Measurements from ENCODE around the gene CCDC27. TPM values are rescaled to one million over a fixed set of nuclear protein-coding genes. Genes with fewer than 3 reads are reported as not detected.

CCDC27 gene
- total RNA-seq, 4 donors from 2014 or later, result not detected

- no peak for DNase-seq (ENCODE audit: extremely low spot score)
- Histone ChIP-seq H3K4me3 (no peak overlapping the region), H3K27me3 (peaks cover 0 to 75% (median 8%) of the 10 kb centered on the region in 4 donors), H3K4me1 (no peaks in the 10 kb centered on the region), H3K27ac (replicated peaks in 1 of 4) (no peak overlapping the region), H3K36me3 (no peaks in the 10 kb centered on the region), H3K9me3 (no peaks in the 10 kb centered on the region)
- WGBS, result 70% methylated on average over 21 of the region's 21 CpGs
- intact Hi-C loops (cut with DNase I), result no loop called here
- no peak for TF ChIP-seq POLR2A (IDR thresholded peaks at IDR 0.05; ENCODE audit: low read depth)
- no peak for TF ChIP-seq POLR2AphosphoS5 (IDR thresholded peaks at IDR 0.05)
- no peak for TF ChIP-seq CTCF (IDR thresholded peaks at IDR 0.05)
Observed at GRCh38 chr1:3756394-3756793, 4.1 kb downstream of the CCDC27 start.

- H3K4me1 ChIP-seq, result no peaks in the 10 kb centered on the region
- H3K27me3 ChIP-seq, result peaks cover 0 to 80% (median 11%) of the 10 kb centered on the region in 4 donors
- H3K36me3 ChIP-seq, result no peaks in the 10 kb centered on the region
- no peaks in the 10 kb centered on the region for H3K9me3 ChIP-seq
- no peak overlapping the region for H3K27ac ChIP-seq (replicated peaks in 1 of 4)
- TF ChIP-seq EP300 (IDR thresholded peaks at IDR 0.05) (no peak), CTCF (IDR thresholded peaks at IDR 0.05) (no peak), POLR2AphosphoS5 (IDR thresholded peaks at IDR 0.05) (no peak), POLR2A (IDR thresholded peaks at IDR 0.05; ENCODE audit: low read depth) (no peak)
- no peak overlapping the region for H3K4me3 ChIP-seq
- intact Hi-C loops (cut with DNase I), result no loop called here
- DNase-seq (ENCODE audit: extremely low spot score), result no peak
- 79% methylated on average over 6 of the region's 6 CpGs for WGBS
Observed at GRCh38 chr1:3759164-3759563, 6.9 kb downstream of the CCDC27 start.

- H3K27me3 ChIP-seq, result peaks cover 0 to 74% (median 8%) of the 10 kb centered on the region in 4 donors
- WGBS, result 72% methylated on average over 4 of the region's 6 CpGs
- no peaks in the 10 kb centered on the region for H3K36me3 ChIP-seq
- intact Hi-C loops (cut with DNase I), result no loop called here
- H3K4me3 ChIP-seq, result no peak overlapping the region
- DNase-seq (ENCODE audit: extremely low spot score), result no peak
- no peaks in the 10 kb centered on the region for H3K4me1 ChIP-seq
- no peaks in the 10 kb centered on the region for H3K9me3 ChIP-seq
- no peak overlapping the region for H3K27ac ChIP-seq (replicated peaks in 1 of 4)
- no peak for TF ChIP-seq POLR2AphosphoS5 (IDR thresholded peaks at IDR 0.05)
- no peak for TF ChIP-seq POLR2A (IDR thresholded peaks at IDR 0.05; ENCODE audit: low read depth)
- TF ChIP-seq CTCF (IDR thresholded peaks at IDR 0.05), result no peak
- no peak for TF ChIP-seq EP300 (IDR thresholded peaks at IDR 0.05)
Observed at GRCh38 chr1:3759796-3760195, 7.5 kb downstream of the CCDC27 start.

DNA sequence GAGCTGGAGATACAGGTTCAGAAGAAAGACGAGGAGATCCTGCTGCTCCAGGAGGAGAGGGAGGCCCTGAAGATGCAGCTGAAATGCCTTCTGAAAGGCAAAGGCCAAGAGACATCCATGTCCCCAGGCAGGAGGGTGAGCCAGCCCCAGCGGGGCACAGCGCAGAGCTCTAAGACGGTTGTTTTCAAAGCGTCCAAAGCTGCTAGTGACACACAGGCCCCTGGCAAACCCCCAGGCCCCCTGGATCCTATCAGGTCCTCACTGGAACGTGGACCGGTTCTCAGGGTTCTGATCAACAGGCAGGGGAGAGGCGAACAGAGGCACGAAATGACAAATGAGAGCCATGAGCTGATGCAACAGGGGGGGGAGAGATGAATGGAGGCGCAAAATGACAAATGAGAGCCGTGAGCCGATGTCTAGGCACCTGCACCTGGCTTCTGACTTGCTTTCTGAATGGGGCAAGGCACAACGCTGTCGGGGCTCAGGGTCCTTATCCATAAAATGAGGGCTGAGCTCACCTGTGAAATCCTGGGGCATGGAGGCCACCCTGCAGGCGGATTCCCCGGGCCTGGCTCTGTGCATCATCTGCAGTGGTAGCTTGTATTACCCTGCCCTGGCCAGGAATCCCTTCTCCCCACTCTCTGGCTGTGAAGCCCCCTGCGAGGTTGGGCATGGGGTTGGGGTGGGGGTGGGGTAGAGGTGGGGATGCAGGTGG, 9.2 kb downstream of the CCDC27 start:
- TF ChIP-seq POLR2A (IDR thresholded peaks at IDR 0.05; ENCODE audit: low read depth), result no peak
- Histone ChIP-seq H3K9me3 (no peaks in the 10 kb centered on the region), H3K27me3 (peaks cover 0 to 59% (median 8%) of the 10 kb centered on the region in 4 donors), H3K36me3 (no peaks in the 10 kb centered on the region), H3K4me1 (no peaks in the 10 kb centered on the region), H3K27ac (replicated peaks in 1 of 4) (no peak overlapping the region), H3K4me3 (no peak overlapping the region)
- 86% methylated on average over 13 of the region's 17 CpGs for WGBS
- intact Hi-C loops (cut with DNase I), result no loop called here
- no peak for DNase-seq (ENCODE audit: extremely low spot score)

- H3K4me1 ChIP-seq, result no peaks in the 10 kb centered on the region
- intact Hi-C loops (cut with DNase I), result no loop called here
- WGBS, result 96% methylated on average over 4 of the region's 15 CpGs
- no peak overlapping the region for H3K27ac ChIP-seq (replicated peaks in 1 of 4)
- TF ChIP-seq POLR2A (IDR thresholded peaks at IDR 0.05; ENCODE audit: low read depth) (no peak), EP300 (IDR thresholded peaks at IDR 0.05) (no peak), POLR2AphosphoS5 (IDR thresholded peaks at IDR 0.05) (no peak), CTCF (IDR thresholded peaks at IDR 0.05) (no peak)
- H3K36me3 ChIP-seq, result no peaks in the 10 kb centered on the region
- no peak overlapping the region for H3K4me3 ChIP-seq
- DNase-seq (ENCODE audit: extremely low spot score), result no peak
- no peaks in the 10 kb centered on the region for H3K9me3 ChIP-seq
- H3K27me3 ChIP-seq, result peaks cover 0 to 55% (median 8%) of the 10 kb centered on the region in 4 donors
Observed at GRCh38 chr1:3762151-3762872, 10.1 kb downstream of the CCDC27 start.

All from esophagus muscularis mucosa (tissue), 4 donors.